GM12878 (cell line): ENCODE data around the gene GABBR2. TPM values are rescaled to one million over a fixed set of nuclear protein-coding genes. Genes with fewer than 3 reads are reported as not detected.

Experiments
- ATAC-seq: fragments of 200-7000 bp; cut with Tn5 transposase; 3 replicates; pipeline ENCODE4 v1.9.1; 2020; ENCODE audit warnings: mild to moderate bottlenecking, moderate library complexity
- BruUV-seq: library from RNA; stranded (reverse); fragments of 400-500 nt; replicated peaks from 2 replicates; lab custom pipeline; 2021; lab: Mats Ljungman, UMichigan
- CTCF ChIA-PET: fragments of 300-600 bp; sonication (Branson Sonifier 250); formaldehyde crosslinking; extraction: SDS; loops from one replicate; lab custom pipeline; 2021; ENCODE audit warnings: inconsistent platforms; lab: Yijun Ruan, JAX
- POLR2A ChIA-PET: fragments of 350-600 bp; formaldehyde crosslinking; extraction: SDS; loops from one replicate; lab custom pipeline; 2021; ENCODE audit warnings: inconsistent platforms; lab: Charles Lee
- RAD21 ChIA-PET: fragments of 300-600 bp; sonication (Branson Sonifier 250); formaldehyde crosslinking; loops from one replicate; lab custom pipeline; 2023; ENCODE audit warnings: antibody characterized with exemption; ENCODE audit not compliant: unreplicated experiment; lab: Charles Lee
- SMC1A ChIA-PET: fragments of 300-600 bp; sonication (Branson Sonifier 250); formaldehyde crosslinking; loops from one replicate; lab custom pipeline; 2023; ENCODE audit not compliant: unreplicated experiment, uncharacterized antibody; lab: Charles Lee
- DNase-seq: peaks from one replicate; pipeline ENCODE4 v3.0.0-alpha.2; 2011; ENCODE audit warnings: low read depth, low spot score
- FAIRE-seq: peaks from 3 replicates; lab custom pipeline; 2011; peaks lifted over from hg19 to GRCh38; lab: Jason Lieb, UNC
- H2AFZ ChIP-seq: 2 replicates; pipeline ENCODE4 v1.6.0; 2011; ENCODE audit warnings: low read depth, low read length, control low read depth; ENCODE audit not compliant: control insufficient read depth
- H3K27ac ChIP-seq: 2 replicates; pipeline ENCODE4 v1.5.1; 2011; ENCODE audit warnings: control low read depth; ENCODE audit not compliant: control insufficient read depth, insufficient read depth
- H3K27me3 ChIP-seq, 2 experiments: replicated peaks in 1 of 2; 2 replicates each; pipeline versions ENCODE4 v1.6.0 to v1.6.1; 2011; ENCODE audit warnings: low read length in 1 of 2; ENCODE audit not compliant: control insufficient read depth in 2 of 2, insufficient read depth in 2 of 2
- H3K36me3 ChIP-seq, 2 experiments: 2 replicates each; pipeline ENCODE4 v1.5.1; 2011; ENCODE audit warnings: low read length in 1 of 2; ENCODE audit not compliant: control insufficient read depth in 2 of 2, insufficient read depth in 2 of 2
- H3K4me1 ChIP-seq: 2 replicates; pipeline ENCODE4 v1.6.1; 2011; ENCODE audit warnings: mild to moderate bottlenecking, low read length, moderate library complexity, mixed read lengths; ENCODE audit not compliant: control insufficient read depth, insufficient read depth
- H3K4me2 ChIP-seq: 2 replicates; pipeline ENCODE4 v1.6.0; 2011; ENCODE audit warnings: control low read depth; ENCODE audit not compliant: control insufficient read depth, insufficient read depth
- H3K4me3 ChIP-seq: fragments of 200-600 bp; sonication (generic); 2 replicates; pipeline ENCODE4 v1.5.1; 2016
- H3K79me2 ChIP-seq: 2 replicates; pipeline ENCODE4 v1.6.0; 2011; ENCODE audit warnings: low read length; ENCODE audit not compliant: control insufficient read depth, insufficient read depth
- H3K9ac ChIP-seq: 2 replicates; pipeline ENCODE4 v1.8.0; 2011; ENCODE audit warnings: low read length, control low read depth, mixed read lengths; ENCODE audit not compliant: control insufficient read depth, insufficient read depth
- H3K9me3 ChIP-seq: replicated peaks from 3 replicates; pipeline ENCODE4 v1.5.1; 2011; ENCODE audit warnings: mild to moderate bottlenecking, low read length; ENCODE audit not compliant: control insufficient read depth, insufficient read depth
- H4K20me1 ChIP-seq: 2 replicates; pipeline ENCODE4 v1.6.0; 2011; ENCODE audit not compliant: control insufficient read depth, insufficient read depth
- EP300 ChIP-seq, 2 experiments: fragments of 150-350 bp in 1 of 2; IDR thresholded peaks; 2 replicates each; pipeline ENCODE4 v1.6.1; 2011 to 2012; ENCODE audit warnings: low read depth in 2 of 2, low read length in 2 of 2, borderline replicate concordance in 1 of 2, improper control_type of control experiment in 1 of 2, inconsistent platforms in 1 of 2; ENCODE audit not compliant: control insufficient read depth in 1 of 2
- FOXK2 ChIP-seq: fragments of 450-650 bp; IDR thresholded peaks from 2 replicates; pipeline ENCODE4 v1.6.1; 2017; ENCODE audit warnings: mild to moderate bottlenecking, moderate library complexity
- HCFC1 ChIP-seq: fragments of 150-350 bp; IDR thresholded peaks from 2 replicates; pipeline ENCODE4 v1.6.1; 2014; ENCODE audit warnings: low read length
- NFYA ChIP-seq: IDR thresholded peaks from 2 replicates; pipeline ENCODE4 v1.6.1; 2011; ENCODE audit warnings: low read depth, mild to moderate bottlenecking, low read length, improper control_type of control experiment, borderline replicate concordance
- NRF1 ChIP-seq: conservative IDR thresholded peaks from 2 replicates; pipeline ENCODE4 v1.6.1; 2011; ENCODE audit warnings: mild to moderate bottlenecking, low read depth, low read length, improper control_type of control experiment
- SRF ChIP-seq, 2 experiments: IDR thresholded peaks; 2 replicates each; pipeline ENCODE4 v1.6.1; 2011; ENCODE audit warnings: low read depth in 2 of 2, low read length in 2 of 2, mild to moderate bottlenecking in 1 of 2, moderate library complexity in 1 of 2
- TARDBP ChIP-seq: IDR thresholded peaks from 2 replicates; pipeline ENCODE4 v1.6.1; 2016; ENCODE audit warnings: borderline replicate concordance
- ZNF384 ChIP-seq: IDR thresholded peaks from 2 replicates; pipeline ENCODE4 v1.6.1; 2012; ENCODE audit warnings: low read depth, mild to moderate bottlenecking, low read length, improper control_type of control experiment, borderline replicate concordance
- WGBS: methylation state at CpG from one replicate; pipeline ENCODE4 v1.1.6; 2016; ENCODE audit warnings: low lambda C conversion rate; ENCODE audit not compliant: insufficient replicate concordance, insufficient coverage; ENCODE audit errors: missing lambda C conversion rate; 5-methylcytosine and 5-hydroxymethylcytosine counted together
- in situ Hi-C: fragments of 300-500 bp; cut with MboI; formaldehyde crosslinking; loops from 9 replicates; pipeline ENCODE4 v1.14.3; 2018; ENCODE audit warnings: mixed read lengths
- intact Hi-C: fragments of 100-400 bp; cut with micrococcal nuclease; formaldehyde crosslinking; loops from one replicate; pipeline ENCODE4 v1.14.2; 2022; ENCODE audit not compliant: unreplicated experiment
- polyA plus RNA-seq, 11 experiments: library from polyadenylated mRNA; depleted of rRNA in 4 of 11; unstranded in 6 of 11; stranded (reverse) in 5 of 11; fragments of >200 nt; fragmentation: Nextera tagmentation in 4 of 11; fragmentation: Illumina TruSeq in 1 of 11; extraction: Ambion mirVana in 4 of 11; extraction: Trizol in 1 of 11; gene quantifications; 1 replicate in 1 of 11; 2 replicates in 10 of 11; pipeline versions ENCODE4 v1.2.1 to v1.2.3, GENCODE V29; 2011 to 2016; ENCODE audit warnings: inconsistent platforms in 2 of 11, missing spikeins in 2 of 11, low read depth in 1 of 11
- total RNA-seq, 4 experiments: library from RNA; depleted of rRNA in 3 of 4; stranded (reverse); fragments of >200 nt in 3 of 4; fragmentation: Illumina TruSeq in 1 of 4; extraction: Trizol in 1 of 4; gene quantifications; 2 replicates each; pipeline versions ENCODE4 v1.2.1 to v1.2.3, GENCODE V29; 2013 to 2021
- TF ChIP-seq, protein P1 (sequence below): fragments of 150-350 bp; IDR thresholded peaks from 2 replicates; pipeline ENCODE4 v1.6.1; 2016; ENCODE audit warnings: low read depth, low read length
- TF ChIP-seq, protein P2 (sequence below): fragments of 450-650 bp; IDR thresholded peaks from 2 replicates; pipeline ENCODE4 v1.6.1; 2017; ENCODE audit warnings: antibody characterized with exemption, mild to moderate bottlenecking, moderate library complexity
- TF ChIP-seq, protein P3 (sequence below): IDR thresholded peaks from 2 replicates; pipeline ENCODE4 v1.6.1; 2011; ENCODE audit warnings: mild to moderate bottlenecking, low read depth, low read length, moderate library complexity; ENCODE audit not compliant: insufficient replicate concordance

GABBR2 gene
- total and polyA plus RNA-seq, 10 of the 15 experiments (the other 5 are each of a cell fraction or from before 2014, with no cell fraction given): 0.02 to 2.2 (median 0.06) TPM; not detected in 2

DNA sequence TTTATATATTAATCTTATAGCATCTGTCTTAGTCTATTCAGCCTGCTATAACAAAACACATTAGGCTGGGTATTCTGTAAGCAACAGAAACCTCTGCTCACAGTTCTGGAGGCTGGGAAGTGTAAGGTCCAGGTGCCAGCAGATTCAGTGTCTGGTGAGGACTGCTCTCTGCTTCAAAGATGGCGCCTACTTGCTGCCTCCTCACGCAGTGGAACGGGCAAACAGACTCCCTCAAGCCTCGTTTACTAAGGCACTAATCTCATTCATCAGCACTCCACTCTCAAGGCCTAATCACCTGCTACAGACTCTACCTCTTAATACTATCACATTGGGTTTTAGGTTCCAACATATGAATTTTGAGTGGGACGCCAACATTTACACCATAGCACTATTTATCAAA is 448.1 kb downstream of the GABBR2 start:
- no peaks in the 10 kb centered on the region for H3K36me3 ChIP-seq
- H3K9ac ChIP-seq: no peak overlapping the region
- no peak overlapping the region for H3K27ac ChIP-seq
- SMC1A ChIA-PET: no interaction called here
- H3K27me3 ChIP-seq: no peaks in the 10 kb centered on the region
- no peak overlapping the region for H2AFZ ChIP-seq
- H3K4me3 ChIP-seq: no peak overlapping the region
- 83% methylated on average over 5 of the region's 5 CpGs for WGBS
- no peaks in the 10 kb centered on the region for H3K4me1 ChIP-seq
- H3K9me3 ChIP-seq: no peaks in the 10 kb centered on the region
- H4K20me1 ChIP-seq: no peaks in the 10 kb centered on the region
- intact Hi-C loops: loop anchor here (10.0 kb wide), 1 partner anchor 546 kb away; no protein-coding TSS in a partner anchor
- RAD21 ChIA-PET: interaction anchor here (1.4 kb wide), 1 partner anchor 55 kb away, joined by 5 read pairs; no protein-coding TSS in a partner anchor
- TF ChIP-seq, protein P1, sequence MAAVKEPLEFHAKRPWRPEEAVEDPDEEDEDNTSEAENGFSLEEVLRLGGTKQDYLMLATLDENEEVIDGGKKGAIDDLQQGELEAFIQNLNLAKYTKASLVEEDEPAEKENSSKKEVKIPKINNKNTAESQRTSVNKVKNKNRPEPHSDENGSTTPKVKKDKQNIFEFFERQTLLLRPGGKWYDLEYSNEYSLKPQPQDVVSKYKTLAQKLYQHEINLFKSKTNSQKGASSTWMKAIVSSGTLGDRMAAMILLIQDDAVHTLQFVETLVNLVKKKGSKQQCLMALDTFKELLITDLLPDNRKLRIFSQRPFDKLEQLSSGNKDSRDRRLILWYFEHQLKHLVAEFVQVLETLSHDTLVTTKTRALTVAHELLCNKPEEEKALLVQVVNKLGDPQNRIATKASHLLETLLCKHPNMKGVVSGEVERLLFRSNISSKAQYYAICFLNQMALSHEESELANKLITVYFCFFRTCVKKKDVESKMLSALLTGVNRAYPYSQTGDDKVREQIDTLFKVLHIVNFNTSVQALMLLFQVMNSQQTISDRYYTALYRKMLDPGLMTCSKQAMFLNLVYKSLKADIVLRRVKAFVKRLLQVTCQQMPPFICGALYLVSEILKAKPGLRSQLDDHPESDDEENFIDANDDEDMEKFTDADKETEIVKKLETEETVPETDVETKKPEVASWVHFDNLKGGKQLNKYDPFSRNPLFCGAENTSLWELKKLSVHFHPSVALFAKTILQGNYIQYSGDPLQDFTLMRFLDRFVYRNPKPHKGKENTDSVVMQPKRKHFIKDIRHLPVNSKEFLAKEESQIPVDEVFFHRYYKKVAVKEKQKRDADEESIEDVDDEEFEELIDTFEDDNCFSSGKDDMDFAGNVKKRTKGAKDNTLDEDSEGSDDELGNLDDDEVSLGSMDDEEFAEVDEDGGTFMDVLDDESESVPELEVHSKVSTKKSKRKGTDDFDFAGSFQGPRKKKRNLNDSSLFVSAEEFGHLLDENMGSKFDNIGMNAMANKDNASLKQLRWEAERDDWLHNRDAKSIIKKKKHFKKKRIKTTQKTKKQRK: no peak
- TF ChIP-seq HCFC1 (no peak), NFYA (no peak), FOXK2 (no peak), NRF1 (no peak), EP300 (IDR thresholded peaks at IDR 0.05; ENCODE audit: borderline replicate concordance in 1 of 2, control insufficient read depth in 1 of 2, low read depth in 2 of 2, low read length in 2 of 2) (no peak), ZNF384 (no peak), SRF (IDR thresholded peaks at IDR 0.05; ENCODE audit: low read depth in 2 of 2, low read length in 2 of 2) (no peak), TARDBP (no peak)
- TF ChIP-seq, protein P2, sequence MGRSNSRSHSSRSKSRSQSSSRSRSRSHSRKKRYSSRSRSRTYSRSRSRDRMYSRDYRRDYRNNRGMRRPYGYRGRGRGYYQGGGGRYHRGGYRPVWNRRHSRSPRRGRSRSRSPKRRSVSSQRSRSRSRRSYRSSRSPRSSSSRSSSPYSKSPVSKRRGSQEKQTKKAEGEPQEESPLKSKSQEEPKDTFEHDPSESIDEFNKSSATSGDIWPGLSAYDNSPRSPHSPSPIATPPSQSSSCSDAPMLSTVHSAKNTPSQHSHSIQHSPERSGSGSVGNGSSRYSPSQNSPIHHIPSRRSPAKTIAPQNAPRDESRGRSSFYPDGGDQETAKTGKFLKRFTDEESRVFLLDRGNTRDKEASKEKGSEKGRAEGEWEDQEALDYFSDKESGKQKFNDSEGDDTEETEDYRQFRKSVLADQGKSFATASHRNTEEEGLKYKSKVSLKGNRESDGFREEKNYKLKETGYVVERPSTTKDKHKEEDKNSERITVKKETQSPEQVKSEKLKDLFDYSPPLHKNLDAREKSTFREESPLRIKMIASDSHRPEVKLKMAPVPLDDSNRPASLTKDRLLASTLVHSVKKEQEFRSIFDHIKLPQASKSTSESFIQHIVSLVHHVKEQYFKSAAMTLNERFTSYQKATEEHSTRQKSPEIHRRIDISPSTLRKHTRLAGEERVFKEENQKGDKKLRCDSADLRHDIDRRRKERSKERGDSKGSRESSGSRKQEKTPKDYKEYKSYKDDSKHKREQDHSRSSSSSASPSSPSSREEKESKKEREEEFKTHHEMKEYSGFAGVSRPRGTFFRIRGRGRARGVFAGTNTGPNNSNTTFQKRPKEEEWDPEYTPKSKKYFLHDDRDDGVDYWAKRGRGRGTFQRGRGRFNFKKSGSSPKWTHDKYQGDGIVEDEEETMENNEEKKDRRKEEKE: no peak
- TF ChIP-seq, protein P3, sequence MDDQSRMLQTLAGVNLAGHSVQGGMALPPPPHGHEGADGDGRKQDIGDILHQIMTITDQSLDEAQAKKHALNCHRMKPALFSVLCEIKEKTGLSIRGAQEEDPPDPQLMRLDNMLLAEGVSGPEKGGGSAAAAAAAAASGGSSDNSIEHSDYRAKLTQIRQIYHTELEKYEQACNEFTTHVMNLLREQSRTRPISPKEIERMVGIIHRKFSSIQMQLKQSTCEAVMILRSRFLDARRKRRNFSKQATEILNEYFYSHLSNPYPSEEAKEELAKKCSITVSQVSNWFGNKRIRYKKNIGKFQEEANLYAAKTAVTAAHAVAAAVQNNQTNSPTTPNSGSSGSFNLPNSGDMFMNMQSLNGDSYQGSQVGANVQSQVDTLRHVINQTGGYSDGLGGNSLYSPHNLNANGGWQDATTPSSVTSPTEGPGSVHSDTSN: no peak
- BruUV-seq: no TSS peak
- H3K4me2 ChIP-seq: no peak overlapping the region
- DNase-seq (no peak), FAIRE-seq (no peak), ATAC-seq (no peak)
- CTCF ChIA-PET: interaction anchor here (1.4 to 6.5 kb wide), 3 partner anchors 56 to 187 kb away, joined by 5 to 49 read pairs (median 8); partner anchors contain the start of gene TRIM14
- POLR2A ChIA-PET: no interaction called here
- no peaks in the 10 kb centered on the region for H3K79me2 ChIP-seq
- in situ Hi-C loops: loop anchor here (5.0 to 10.0 kb wide), 2 partner anchors 188 to 536 kb away; no protein-coding TSS in a partner anchor
